GM18951 (cell line): ENCODE data around the gene FAM107A.

Experiments
- POLR2A ChIP-seq: IDR thresholded peaks from 4 replicates; pipeline ENCODE4 v1.6.1; 2011; ENCODE audit warnings: mild to moderate bottlenecking; ENCODE audit not compliant: insufficient read length, insufficient read depth; ENCODE audit errors: extremely low read depth
- in situ Hi-C: fragments of 300-500 bp; cut with MboI; formaldehyde crosslinking; loops from one replicate; pipeline ENCODE4 v1.12.0; 2022; ENCODE audit warnings: low sequenced_read_pairs, mixed read lengths, inconsistent platforms; ENCODE audit not compliant: unreplicated experiment

The FAM107A gene

GRCh38 chr3:58608648-58609047 lies 31.5 kb upstream of the FAM107A start:
- no peak for TF ChIP-seq POLR2A
- in situ Hi-C loops: no loop called here

DNA sequence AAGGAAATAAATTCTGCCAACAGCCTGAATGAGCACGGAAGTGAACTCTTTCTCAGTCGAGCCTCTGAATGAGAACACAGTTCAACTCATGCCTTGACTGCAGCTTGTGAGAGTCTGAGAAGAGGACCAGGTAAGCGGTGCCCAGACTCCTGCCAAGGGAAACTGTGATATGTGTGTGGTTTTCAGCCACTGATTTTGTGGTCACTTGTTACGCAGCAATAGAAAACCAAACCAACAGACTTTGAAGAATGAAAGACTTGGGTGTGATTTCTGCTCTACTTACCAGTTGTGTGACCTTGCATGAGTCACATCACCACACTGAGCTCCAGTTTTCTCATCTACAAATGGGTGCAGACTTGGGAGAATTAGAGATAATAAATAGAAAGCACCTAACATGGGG lies 30.6 kb upstream of the FAM107A start:
- TF ChIP-seq POLR2A: no peak
- in situ Hi-C loops: no loop called here

DNA sequence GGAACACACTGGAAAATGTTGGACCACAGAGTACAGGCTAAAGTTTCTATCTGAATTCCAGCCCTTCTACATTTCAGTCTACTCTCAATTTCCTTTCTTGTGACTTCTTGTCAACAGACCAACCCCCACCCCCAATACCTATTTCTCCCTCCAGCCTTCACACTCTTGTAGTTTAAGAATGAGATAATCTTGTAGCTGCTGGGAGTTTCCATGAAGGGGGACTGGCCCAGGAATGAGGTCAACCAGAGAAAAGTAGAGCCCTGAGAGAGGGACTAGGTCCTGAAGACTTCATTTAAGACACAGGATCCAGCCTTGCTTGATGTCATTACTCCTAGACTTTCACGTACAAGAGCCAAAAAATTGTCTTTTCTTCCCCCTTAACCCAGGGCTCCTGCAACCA lies 29.5 kb upstream of the FAM107A start:
- in situ Hi-C loops: no loop called here
- no peak for TF ChIP-seq POLR2A

DNA sequence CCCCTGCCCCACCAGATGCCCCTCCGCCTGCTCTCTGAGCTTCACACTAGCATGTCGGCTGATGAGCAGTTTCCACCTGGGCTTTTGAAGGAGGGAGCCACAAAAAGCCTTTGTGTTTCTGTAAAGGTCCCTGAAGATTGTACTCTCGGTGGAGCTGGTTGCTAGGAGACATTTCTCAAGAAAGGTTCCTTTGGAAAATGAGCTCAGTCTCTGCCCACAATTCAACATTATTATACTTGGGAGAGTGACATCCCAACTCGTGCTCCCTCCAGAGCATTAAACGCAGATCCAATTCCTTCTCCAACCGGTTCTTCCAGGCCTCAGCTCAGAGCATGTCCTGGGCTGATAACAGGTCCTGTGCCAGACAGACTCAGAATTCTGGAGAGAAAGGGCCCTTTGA lies 26.8 kb upstream of the FAM107A start:
- in situ Hi-C loops: no loop called here
- no peak for TF ChIP-seq POLR2A

GRCh38 chr3:58603606-58604005 lies 26.4 kb upstream of the FAM107A start:
- in situ Hi-C loops: no loop called here
- TF ChIP-seq POLR2A: no peak

GRCh38 chr3:58597770-58598310 lies 20.6 kb upstream of the FAM107A start:
- TF ChIP-seq POLR2A: no peak
- in situ Hi-C loops: no loop called here

DNA sequence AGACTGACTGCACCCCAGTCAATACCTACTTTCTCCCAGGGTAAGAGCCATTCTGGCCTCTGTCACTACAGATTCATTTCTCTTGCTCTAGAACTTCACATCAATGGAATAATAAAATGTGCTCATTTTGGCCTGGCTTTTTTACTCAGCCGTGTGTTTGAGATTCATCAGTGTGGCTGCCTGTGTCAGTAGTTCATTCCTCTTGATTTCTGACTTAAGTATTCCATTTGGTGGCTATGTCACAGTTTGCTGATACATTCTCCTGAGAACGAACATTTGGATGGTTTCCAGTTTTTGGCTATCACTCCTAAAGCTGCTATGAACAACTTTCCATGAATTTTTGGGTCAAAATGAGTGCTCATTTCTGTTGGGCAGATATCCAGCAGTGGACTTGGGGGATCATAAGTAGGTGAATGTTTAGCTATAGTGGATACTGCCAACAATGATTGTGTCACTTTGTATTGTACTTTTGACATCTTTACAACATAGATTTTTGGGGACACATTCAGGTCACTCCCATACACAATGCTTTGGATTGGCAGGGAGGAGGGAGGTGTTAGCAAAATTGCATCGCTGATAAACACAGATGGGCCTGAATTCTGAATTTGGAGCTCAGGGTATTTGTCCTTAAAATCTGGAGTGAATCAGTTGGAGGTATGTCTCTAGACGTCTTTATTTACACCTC lies 19.8 kb upstream of the FAM107A start:
- no peak for TF ChIP-seq POLR2A
- in situ Hi-C loops: no loop called here

- no peak for TF ChIP-seq POLR2A
- in situ Hi-C loops: no loop called here
Measured at GRCh38 chr3:58594117-58594516, 16.9 kb upstream of the FAM107A start.

GRCh38 chr3:58591517-58592510 lies 14.6 kb upstream of the FAM107A start:
- no peak for TF ChIP-seq POLR2A
- in situ Hi-C loops: no loop called here

DNA sequence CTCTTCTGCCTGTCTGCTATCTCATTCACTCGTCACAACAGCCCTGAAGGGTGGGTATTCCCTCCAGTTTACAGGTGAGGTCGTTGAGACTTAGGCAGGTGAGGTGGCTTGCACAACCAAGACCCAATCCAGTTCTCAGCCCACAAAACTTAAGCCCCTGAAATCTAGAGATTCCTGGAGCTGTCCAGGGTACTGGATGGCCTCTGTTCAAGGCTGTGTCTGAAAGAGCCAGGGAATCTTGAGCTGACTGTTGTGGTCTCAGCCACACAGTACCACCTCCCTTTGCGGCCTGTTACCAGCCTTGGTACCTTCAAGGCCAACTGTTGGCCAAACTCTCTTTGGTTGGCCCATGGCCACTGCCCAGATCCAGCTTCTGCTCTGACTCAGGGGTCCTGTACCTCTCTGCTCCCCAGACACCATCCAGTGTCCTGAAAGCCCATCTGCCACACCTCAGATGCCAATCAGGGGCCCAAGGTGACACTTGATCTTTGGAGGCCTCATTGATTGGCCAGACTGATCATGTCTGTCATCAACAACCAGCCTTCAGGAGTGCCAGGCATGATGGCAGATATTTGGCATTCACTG lies 10.9 kb upstream of the FAM107A start:
- TF ChIP-seq POLR2A: no peak
- in situ Hi-C loops: no loop called here

DNA sequence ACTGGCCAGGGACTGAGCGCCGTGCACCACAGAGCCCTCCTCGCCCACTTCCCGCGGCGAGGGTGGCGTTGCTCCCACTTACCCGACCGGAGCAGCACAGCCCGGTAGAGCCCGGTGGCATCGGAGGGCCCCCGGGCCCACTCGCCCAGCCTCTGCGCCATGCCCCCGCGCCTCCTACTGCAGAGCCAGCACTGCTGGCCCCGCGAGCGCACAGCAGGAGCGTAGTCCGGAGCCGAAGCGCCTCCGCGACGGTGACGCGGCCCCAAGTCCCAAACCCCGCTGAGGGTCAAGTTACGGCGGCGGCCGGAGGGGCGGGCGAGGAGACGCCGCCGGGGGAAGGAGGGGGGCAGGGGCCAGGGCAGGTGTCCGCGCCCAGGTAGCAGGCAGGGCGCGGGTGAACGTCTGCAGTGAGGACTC lies 9.6 kb upstream of the FAM107A start:
- in situ Hi-C loops: no loop called here
- no peak for TF ChIP-seq POLR2A

DNA sequence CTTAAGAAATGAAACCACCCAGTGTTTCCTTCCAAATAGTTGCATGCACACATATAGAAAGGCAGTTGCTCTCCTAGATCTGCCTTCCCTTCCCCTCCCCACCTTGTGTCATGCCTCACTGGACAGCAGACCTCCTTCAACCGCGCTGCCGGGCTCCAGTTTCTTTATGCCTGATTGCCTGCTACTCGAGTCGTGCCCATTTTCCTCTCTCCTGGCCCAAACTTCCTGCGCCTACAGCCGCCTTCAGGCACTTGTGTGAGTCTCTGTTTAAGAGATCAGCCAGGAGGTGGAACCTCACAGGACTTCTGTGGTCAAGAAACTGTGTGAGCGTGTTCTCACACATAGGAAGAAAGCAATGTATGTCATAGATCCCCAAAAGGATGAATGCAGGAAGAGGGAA lies 8.8 kb upstream of the FAM107A start:
- in situ Hi-C loops: no loop called here
- no peak for TF ChIP-seq POLR2A
